Measurements from ENCODE around the gene TRA2A. TPM values are rescaled to one million over a fixed set of nuclear protein-coding genes. Genes with fewer than 3 reads are reported as not detected.
A peak's percentile ranks its signal among the peaks of the same experiment; 100 is the strongest.

TRA2A gene
- total and polyA plus RNA-seq, 2 of the 13 experiments (the other 11 are each of a cell fraction or from before 2014, with no cell fraction given) = 39.1 to 41.6 TPM

DNA sequence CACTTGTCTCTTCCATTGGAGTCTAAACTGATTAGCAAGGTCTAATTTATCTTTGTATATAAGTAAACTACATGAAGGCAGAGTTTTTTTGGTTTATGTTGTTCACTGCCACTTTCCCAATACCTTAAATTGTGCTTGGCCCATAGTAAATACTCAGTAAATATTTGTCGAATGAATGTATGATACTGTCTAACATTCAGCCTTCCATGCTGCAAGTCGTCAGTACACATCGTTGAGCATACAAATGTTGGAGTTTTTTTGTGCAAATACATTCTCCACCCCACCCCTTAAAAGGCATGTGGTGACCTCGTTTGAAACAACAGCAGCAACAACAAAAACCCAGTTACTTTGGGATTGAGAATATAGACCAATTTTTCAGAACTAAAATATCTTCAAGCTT is 44.1 kb downstream of the TRA2A start:
- BruUV-seq (replicated peaks) = no TSS peak
- CTCF ChIA-PET (ENCODE audit: low intra/inter-chr PET ratio, low total read pairs) = no interaction called here
- H3K4me1 ChIP-seq (ENCODE audit: insufficient read depth, low read length) = peaks cover 25% of the 10 kb centered on the region; the same call in 1 of the 2 replicates
- TF ChIP-seq SRF (IDR thresholded peaks at IDR 0.05; ENCODE audit: low read depth, low read length) (0 out of 2 replicates have a peak, but pooled peaks have one; percentile 44), ZZZ3 (CRISPR knock-in tag; IDR thresholded peaks at IDR 0.05; ENCODE audit: borderline replicate concordance) (no peak), ZNF3 (CRISPR knock-in tag; IDR thresholded peaks at IDR 0.05) (peak; percentile 91)
- POLR2A ChIA-PET = no interaction called here
- in situ Hi-C loops (cut with HindIII; ENCODE audit: extremely low pct_ligation_motif_present, low pct_unique_long_range_greater_than_20kb) = no loop called here
- FAIRE-seq (no peak), ATAC-seq (peak; percentile 53; the same call in 2 of the 3 replicates), DNase-seq (ENCODE audit: low spot score) (peak; percentile 53)
- no peaks in the 10 kb centered on the region for H3K36me3 ChIP-seq (replicated peaks in 1 of 2; ENCODE audit: control insufficient read depth in 1 of 2, insufficient read depth in 2 of 2, low read length in 2 of 2)
- no peak overlapping the region for H3K27ac ChIP-seq (ENCODE audit: extremely low read length, insufficient read depth, low read length)
- 11% methylated on average over 4 of the region's 4 CpGs for WGBS (ENCODE audit: low lambda C conversion rate)
- intact Hi-C loops (cut with micrococcal nuclease; ENCODE audit: unreplicated experiment) = no loop called here
- H3K27me3 ChIP-seq (ENCODE audit: control insufficient read depth in 1 of 2, insufficient read depth in 2 of 2, low read length in 2 of 2) = no peaks in the 10 kb centered on the region
- no peak overlapping the region for H2AFZ ChIP-seq (ENCODE audit: low read length)
- H3K9me3 ChIP-seq (ENCODE audit: low read length) = no peaks in the 10 kb centered on the region
- peaks cover 5% of the 10 kb centered on the region for H3K79me2 ChIP-seq (ENCODE audit: insufficient read depth, low read length)
- H4K20me1 ChIP-seq (ENCODE audit: insufficient read depth, low read length) = no peaks in the 10 kb centered on the region
- no peak overlapping the region for H3K9ac ChIP-seq (ENCODE audit: insufficient read depth, low read depth, low read length)
- no peak overlapping the region for H3K4me2 ChIP-seq (ENCODE audit: low read depth, low read length)
- no peak overlapping the region for H3K4me3 ChIP-seq (replicated peaks in 1 of 3; ENCODE audit: insufficient read depth in 1 of 3, low read depth in 2 of 3, low read length in 3 of 3)

- H3K27ac ChIP-seq (ENCODE audit: extremely low read length, insufficient read depth, low read length) = no peak overlapping the region
- no peak overlapping the region for H2AFZ ChIP-seq (ENCODE audit: low read length)
- no peaks in the 10 kb centered on the region for H3K27me3 ChIP-seq (ENCODE audit: control insufficient read depth in 1 of 2, insufficient read depth in 2 of 2, low read length in 2 of 2)
- no peak for ATAC-seq
- H4K20me1 ChIP-seq (ENCODE audit: insufficient read depth, low read length) = no peaks in the 10 kb centered on the region
- 80% methylated on average over 13 of the region's 13 CpGs for WGBS (ENCODE audit: low lambda C conversion rate)
- H3K9me3 ChIP-seq (ENCODE audit: low read length) = no peaks in the 10 kb centered on the region
- ChIA-PET CTCF (ENCODE audit: low intra/inter-chr PET ratio, low total read pairs) (no interaction called here), POLR2A (interaction anchor here (1.0 to 1.1 kb wide), 2 partner anchors 11 to 45 kb away, joined by 3 read pairs; no protein-coding TSS in a partner anchor)
- H3K4me3 ChIP-seq (replicated peaks in 1 of 3; ENCODE audit: insufficient read depth in 1 of 3, low read depth in 2 of 3, low read length in 3 of 3) = no peak overlapping the region
- DNase-seq (ENCODE audit: low spot score) = no peak
- in situ Hi-C loops (cut with HindIII; ENCODE audit: extremely low pct_ligation_motif_present, low pct_unique_long_range_greater_than_20kb) = no loop called here
- no TSS peak for BruUV-seq (replicated peaks)
- H3K79me2 ChIP-seq (ENCODE audit: insufficient read depth, low read length) = peaks cover 3% of the 10 kb centered on the region
- no peak overlapping the region for H3K9ac ChIP-seq (ENCODE audit: insufficient read depth, low read depth, low read length)
- no peak for FAIRE-seq
- intact Hi-C loops (cut with micrococcal nuclease; ENCODE audit: unreplicated experiment) = no loop called here
- H3K4me2 ChIP-seq (ENCODE audit: low read depth, low read length) = no peak overlapping the region
- peaks cover 17% of the 10 kb centered on the region; the same call in 1 of the 2 replicates for H3K4me1 ChIP-seq (ENCODE audit: insufficient read depth, low read length)
- H3K36me3 ChIP-seq (replicated peaks in 1 of 2; ENCODE audit: control insufficient read depth in 1 of 2, insufficient read depth in 2 of 2, low read length in 2 of 2) = no peaks in the 10 kb centered on the region
- TF ChIP-seq CCAR2 (optimal IDR thresholded peaks at IDR 0.05; ENCODE audit: low read depth, low read length) (no peak), PHF5A (CRISPR knock-in tag; IDR thresholded peaks at IDR 0.05; ENCODE audit: low read depth, unreplicated experiment) (no peak), E2F2 (CRISPR knock-in tag; IDR thresholded peaks at IDR 0.05; ENCODE audit: borderline replicate concordance) (no peak), ZNF317 (CRISPR knock-in tag; IDR thresholded peaks at IDR 0.05) (no peak), REL (CRISPR knock-in tag; conservative IDR thresholded peaks at IDR 0.05) (no peak), ZNF263 (CRISPR knock-in tag; IDR thresholded peaks at IDR 0.05) (no peak), XBP1 (CRISPR knock-in tag; IDR thresholded peaks at IDR 0.05) (no peak), ZMYM2 (CRISPR knock-in tag; IDR thresholded peaks at IDR 0.05) (no peak), AKAP8 (CRISPR knock-in tag; IDR thresholded peaks at IDR 0.05) (no peak), KLF13 (CRISPR knock-in tag; IDR thresholded peaks at IDR 0.05) (no peak), KAT2B (IDR thresholded peaks at IDR 0.05; ENCODE audit: borderline replicate concordance, low read depth, low read length) (no peak)
- TF ChIP-seq, protein P1, sequence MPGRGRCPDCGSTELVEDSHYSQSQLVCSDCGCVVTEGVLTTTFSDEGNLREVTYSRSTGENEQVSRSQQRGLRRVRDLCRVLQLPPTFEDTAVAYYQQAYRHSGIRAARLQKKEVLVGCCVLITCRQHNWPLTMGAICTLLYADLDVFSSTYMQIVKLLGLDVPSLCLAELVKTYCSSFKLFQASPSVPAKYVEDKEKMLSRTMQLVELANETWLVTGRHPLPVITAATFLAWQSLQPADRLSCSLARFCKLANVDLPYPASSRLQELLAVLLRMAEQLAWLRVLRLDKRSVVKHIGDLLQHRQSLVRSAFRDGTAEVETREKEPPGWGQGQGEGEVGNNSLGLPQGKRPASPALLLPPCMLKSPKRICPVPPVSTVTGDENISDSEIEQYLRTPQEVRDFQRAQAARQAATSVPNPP (CRISPR knock-in tag; IDR thresholded peaks at IDR 0.05) = no peak
Observed at GRCh38 chr7:23486002-23486773, 45.6 kb downstream of the TRA2A start.

All from HepG2 (cell line).